Measurements from ENCODE around the gene CHN1. TPM values are rescaled to one million over a fixed set of nuclear protein-coding genes. Genes with fewer than 3 reads are reported as not detected.

Gene CHN1
- total RNA-seq, 2 donors from 2014 or later, result 2.2 to 2.8 TPM

DNA sequence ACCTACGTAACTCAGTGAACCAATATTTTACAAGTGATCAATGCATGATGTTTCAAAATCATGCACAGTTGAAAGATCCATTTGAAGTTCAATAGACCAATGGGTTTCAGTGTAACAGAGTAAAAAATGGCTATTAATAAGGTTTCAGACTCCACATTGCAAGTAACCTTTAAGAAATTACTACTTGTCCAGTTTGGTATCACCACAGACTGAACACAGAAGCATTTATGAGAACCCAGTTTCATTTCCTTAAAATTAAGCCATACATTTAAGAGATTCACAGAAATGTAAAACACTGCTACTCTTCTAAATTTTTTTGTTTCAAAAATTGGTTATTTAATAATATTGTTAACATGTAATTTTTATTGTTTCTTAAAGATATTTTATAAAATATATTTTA, 142.0 kb downstream of the CHN1 start:
- no peak overlapping the region for H3K9ac ChIP-seq (ENCODE audit: low read depth in 2 of 2, low read length in 2 of 2)
- TF ChIP-seq, protein P1, sequence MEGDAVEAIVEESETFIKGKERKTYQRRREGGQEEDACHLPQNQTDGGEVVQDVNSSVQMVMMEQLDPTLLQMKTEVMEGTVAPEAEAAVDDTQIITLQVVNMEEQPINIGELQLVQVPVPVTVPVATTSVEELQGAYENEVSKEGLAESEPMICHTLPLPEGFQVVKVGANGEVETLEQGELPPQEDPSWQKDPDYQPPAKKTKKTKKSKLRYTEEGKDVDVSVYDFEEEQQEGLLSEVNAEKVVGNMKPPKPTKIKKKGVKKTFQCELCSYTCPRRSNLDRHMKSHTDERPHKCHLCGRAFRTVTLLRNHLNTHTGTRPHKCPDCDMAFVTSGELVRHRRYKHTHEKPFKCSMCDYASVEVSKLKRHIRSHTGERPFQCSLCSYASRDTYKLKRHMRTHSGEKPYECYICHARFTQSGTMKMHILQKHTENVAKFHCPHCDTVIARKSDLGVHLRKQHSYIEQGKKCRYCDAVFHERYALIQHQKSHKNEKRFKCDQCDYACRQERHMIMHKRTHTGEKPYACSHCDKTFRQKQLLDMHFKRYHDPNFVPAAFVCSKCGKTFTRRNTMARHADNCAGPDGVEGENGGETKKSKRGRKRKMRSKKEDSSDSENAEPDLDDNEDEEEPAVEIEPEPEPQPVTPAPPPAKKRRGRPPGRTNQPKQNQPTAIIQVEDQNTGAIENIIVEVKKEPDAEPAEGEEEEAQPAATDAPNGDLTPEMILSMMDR (IDR thresholded peaks at IDR 0.05), result no peak
- intact Hi-C loops (cut with DNase I), result no loop called here

DNA sequence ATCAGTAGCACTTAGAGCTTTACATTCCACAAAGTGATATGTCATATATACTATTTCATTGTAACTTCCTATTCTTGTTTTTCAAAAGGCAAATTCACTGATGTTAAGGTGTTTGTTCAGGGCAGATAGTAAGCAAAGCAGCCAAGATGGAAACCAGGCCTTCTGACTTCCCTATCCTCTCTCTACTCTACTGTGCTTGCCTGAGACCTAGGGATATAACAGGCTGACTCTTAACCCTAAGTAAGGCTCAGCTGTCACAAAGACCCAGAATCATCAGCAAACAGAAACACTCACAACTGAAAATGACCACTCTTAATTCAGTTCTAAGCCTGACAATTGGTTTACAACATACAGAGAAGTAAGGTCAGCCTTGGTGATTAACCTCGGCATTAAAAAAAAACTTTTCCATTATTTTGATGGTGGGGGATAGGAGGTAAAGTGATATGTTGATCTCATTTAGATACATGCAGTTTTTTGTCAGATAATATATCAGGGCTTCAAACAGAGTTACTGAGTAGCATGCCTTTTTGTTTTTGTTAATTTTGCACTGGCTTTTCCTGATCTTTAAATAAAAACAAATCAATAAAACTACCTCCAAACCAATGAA, 145.5 kb downstream of the CHN1 start:
- Histone ChIP-seq H3K4me1 (no peaks in the 10 kb centered on the region), H3K9me3 (no peaks in the 10 kb centered on the region), H3K27ac (no peak overlapping the region), H3K36me3 (no peaks in the 10 kb centered on the region), H3K9ac (ENCODE audit: low read depth in 2 of 2, low read length in 2 of 2) (no peak overlapping the region), H3K4me3 (no peak overlapping the region), H3K27me3 (no peaks in the 10 kb centered on the region)
- TF ChIP-seq, protein P1 (IDR thresholded peaks at IDR 0.05), result no peak
- intact Hi-C loops (cut with DNase I), result no loop called here
- DNase-seq, result no peak

More for the DNA sequence above, 142.0 kb downstream of the CHN1 start:
- no peak for DNase-seq
- no peak overlapping the region for H3K27ac ChIP-seq
- no peak overlapping the region for H3K4me3 ChIP-seq
- no peaks in the 10 kb centered on the region for H3K9me3 ChIP-seq
- no peaks in the 10 kb centered on the region for H3K36me3 ChIP-seq
- no peaks in the 10 kb centered on the region for H3K4me1 ChIP-seq
- H3K27me3 ChIP-seq, result no peaks in the 10 kb centered on the region

DNA sequence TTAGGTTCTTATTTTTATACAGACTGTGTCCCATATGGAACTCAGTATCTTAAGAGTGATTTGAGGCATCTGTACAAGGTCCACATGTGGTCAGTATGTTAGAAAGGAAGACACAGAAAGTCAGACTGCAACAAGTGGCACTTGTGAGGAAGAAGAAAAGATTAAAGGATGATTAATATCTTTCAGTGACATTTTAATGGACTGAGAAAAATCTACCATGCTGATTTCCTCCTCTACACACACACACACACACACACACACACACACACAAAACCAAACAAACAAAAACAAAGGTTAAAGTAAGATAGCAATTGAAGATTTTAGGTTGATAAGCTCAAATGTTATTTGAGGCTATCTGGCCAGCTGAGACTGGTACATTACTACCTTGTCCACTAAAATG, 146.4 kb downstream of the CHN1 start:
- DNase-seq, result no peak
- intact Hi-C loops (cut with DNase I), result no loop called here
- no peaks in the 10 kb centered on the region for H3K4me1 ChIP-seq
- H3K9ac ChIP-seq (ENCODE audit: low read depth in 2 of 2, low read length in 2 of 2), result no peak overlapping the region
- H3K36me3 ChIP-seq, result no peaks in the 10 kb centered on the region
- no peak overlapping the region for H3K4me3 ChIP-seq
- no peak overlapping the region for H3K27ac ChIP-seq
- H3K9me3 ChIP-seq, result no peaks in the 10 kb centered on the region
- no peaks in the 10 kb centered on the region for H3K27me3 ChIP-seq
- TF ChIP-seq, protein P1 (IDR thresholded peaks at IDR 0.05), result no peak

DNA sequence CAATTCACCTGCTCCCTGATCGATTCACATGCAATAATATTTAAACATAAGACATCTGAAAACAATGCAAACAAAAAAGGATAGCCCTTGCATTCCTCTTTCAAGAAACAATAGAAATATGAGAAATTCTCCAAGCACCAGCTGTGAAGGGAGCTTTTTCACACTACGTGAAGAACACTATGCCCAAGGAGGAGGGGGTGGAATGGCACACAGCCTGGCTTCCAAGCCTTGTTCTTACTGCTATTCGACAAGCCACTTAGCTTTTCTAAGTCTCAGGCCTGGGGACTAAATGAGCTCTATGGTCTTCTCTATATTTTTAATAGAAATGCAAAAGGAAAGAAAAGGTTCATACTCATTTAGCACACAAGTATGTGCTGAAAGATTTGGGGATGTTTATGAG, 148.7 kb downstream of the CHN1 start:
- H3K27ac ChIP-seq, result no peak overlapping the region
- H3K36me3 ChIP-seq, result no peaks in the 10 kb centered on the region
- no peak overlapping the region for H3K4me3 ChIP-seq
- no peaks in the 10 kb centered on the region for H3K4me1 ChIP-seq
- no peaks in the 10 kb centered on the region for H3K9me3 ChIP-seq
- no peak overlapping the region for H3K9ac ChIP-seq (ENCODE audit: low read depth in 2 of 2, low read length in 2 of 2)
- no peak for DNase-seq
- intact Hi-C loops (cut with DNase I), result no loop called here
- no peaks in the 10 kb centered on the region for H3K27me3 ChIP-seq
- TF ChIP-seq, protein P1 (IDR thresholded peaks at IDR 0.05), result no peak

DNA sequence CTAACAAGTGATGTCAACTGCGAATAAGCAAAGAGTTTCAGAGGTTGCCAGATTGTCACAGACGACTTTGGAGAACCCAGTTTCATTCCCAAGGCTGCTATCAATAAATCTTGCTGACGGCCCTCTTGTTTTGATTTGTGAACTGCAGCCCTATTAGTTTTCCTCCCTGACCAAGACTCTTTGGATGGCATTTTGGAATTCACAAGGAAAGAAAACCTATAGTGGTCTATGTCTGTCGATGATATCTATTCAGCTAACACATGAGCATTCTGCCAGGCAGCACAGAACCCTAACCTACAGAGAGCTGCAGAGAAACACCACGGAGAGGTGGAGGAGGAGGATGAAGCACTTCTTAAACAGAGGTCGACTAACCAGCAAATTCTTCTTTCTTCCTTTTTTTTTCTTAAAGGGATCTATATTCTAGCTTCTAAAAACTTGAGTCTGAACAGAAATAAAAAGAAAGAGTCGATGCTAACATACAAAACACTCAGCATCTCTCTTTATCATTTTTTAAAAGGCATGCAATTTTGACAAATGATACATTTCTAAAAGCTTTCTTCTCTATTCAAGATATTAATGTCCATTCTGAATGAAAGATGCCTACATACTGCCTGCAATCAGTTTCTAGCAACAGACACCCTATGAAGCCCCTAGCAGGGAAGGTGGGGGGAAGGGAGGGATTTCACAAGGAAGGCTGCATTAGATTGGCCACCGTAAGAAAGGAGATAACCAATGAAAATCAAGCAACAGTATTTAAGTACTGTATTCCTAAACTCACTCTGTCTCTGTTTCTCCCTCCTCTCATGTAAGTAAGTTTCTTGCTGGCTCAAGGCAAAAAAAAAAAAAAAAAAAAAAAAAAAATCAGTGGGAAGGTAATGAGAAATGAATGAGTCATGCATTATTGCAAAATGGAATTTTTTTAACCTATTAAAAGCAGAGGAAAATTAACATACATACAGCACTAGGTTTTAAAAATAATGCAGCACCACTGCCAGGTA, 157.9 kb downstream of the CHN1 start:
- no peaks in the 10 kb centered on the region for H3K27me3 ChIP-seq
- no peak overlapping the region for H3K9ac ChIP-seq (ENCODE audit: low read depth in 2 of 2, low read length in 2 of 2)
- no peak overlapping the region for H3K4me3 ChIP-seq
- intact Hi-C loops (cut with DNase I), result no loop called here
- no peak overlapping the region for H3K27ac ChIP-seq
- H3K9me3 ChIP-seq, result no peaks in the 10 kb centered on the region
- DNase-seq, result no peak
- TF ChIP-seq, protein P1 (IDR thresholded peaks at IDR 0.05), result no peak
- no peaks in the 10 kb centered on the region for H3K4me1 ChIP-seq
- no peaks in the 10 kb centered on the region for H3K36me3 ChIP-seq

Data from colonic mucosa (tissue), 4 donors.